HEK293T (cell line): ENCODE measurements around the gene CKMT2.

Experiments used
- BHLHE40 ChIP-seq: fragments of 450-650 bp; IDR thresholded peaks from 2 replicates; pipeline ENCODE4 v1.6.1; 2016; ENCODE audit warnings: mild to moderate bottlenecking, moderate library complexity, borderline replicate concordance
- FOXK2 ChIP-seq: fragments of 450-650 bp; IDR thresholded peaks from 2 replicates; pipeline ENCODE4 v1.6.1; 2016; ENCODE audit warnings: mild to moderate bottlenecking
- FOXM1 ChIP-seq: fragments of 450-650 bp; IDR thresholded peaks from 2 replicates; pipeline ENCODE4 v1.6.1; 2017; ENCODE audit warnings: mild to moderate bottlenecking, borderline replicate concordance

GRCh38 chr5:81286059-81286617 lies 53.0 kb downstream of the CKMT2 start:
- TF ChIP-seq BHLHE40 (no peak), FOXM1 (no peak), FOXK2 (no peak)
